HFFc6 (cell line): ENCODE results near the gene ATP5PB. TPM values are rescaled to one million over a fixed set of nuclear protein-coding genes. Genes with fewer than 3 reads are reported as not detected.

Experiments
- DNase-seq: peaks from one replicate; pipeline ENCODE4 v3.0.0-alpha.2; 2018
- H3K27ac Mint-ChIP-seq: 2 replicates; pipeline ENCODE4 v1.8.0; 2020; ENCODE audit warnings: mild to moderate bottlenecking, mixed read lengths
- H3K27me3 Mint-ChIP-seq: 2 replicates; pipeline ENCODE4 v1.8.0; 2021; ENCODE audit warnings: mild to moderate bottlenecking, moderate library complexity, mixed read lengths; ENCODE audit not compliant: insufficient read depth
- H3K36me3 Mint-ChIP-seq: 2 replicates; pipeline ENCODE4 v1.8.0; 2021; ENCODE audit warnings: low read depth, mixed read lengths
- H3K4me1 Mint-ChIP-seq: 2 replicates; pipeline ENCODE4 v1.8.0; 2020; ENCODE audit warnings: low read depth, mixed read lengths
- H3K4me3 Mint-ChIP-seq: 2 replicates; pipeline ENCODE4 v1.8.0; 2020; ENCODE audit warnings: mild to moderate bottlenecking, moderate library complexity, mixed read lengths
- H3K9me3 Mint-ChIP-seq: 2 replicates; pipeline ENCODE4 v1.8.0; 2020; ENCODE audit warnings: mild to moderate bottlenecking, mixed read lengths
- total RNA-seq, 6 experiments: library from RNA; stranded (reverse); fragmentation: NEBNext Ultra II Directional; extraction: Animal tissue kit (Norgen Biotek cat#: 25700); gene quantifications; 2 replicates in 1 of 6; 3 replicates in 5 of 6; pipeline ENCODE4 v1.2.3, GENCODE V29; 2021
- TF ChIP-seq, protein P1 (sequence below): fragments of 200-600 bp; sonication (generic); IDR thresholded peaks from 2 replicates; pipeline ENCODE4 v1.5.0; 2021; ENCODE audit warnings: antibody characterized with exemption, mild to moderate bottlenecking

ATP5PB gene
- total RNA-seq, 6 experiments from 2014 or later = 253 to 293 (median 285) TPM

DNA sequence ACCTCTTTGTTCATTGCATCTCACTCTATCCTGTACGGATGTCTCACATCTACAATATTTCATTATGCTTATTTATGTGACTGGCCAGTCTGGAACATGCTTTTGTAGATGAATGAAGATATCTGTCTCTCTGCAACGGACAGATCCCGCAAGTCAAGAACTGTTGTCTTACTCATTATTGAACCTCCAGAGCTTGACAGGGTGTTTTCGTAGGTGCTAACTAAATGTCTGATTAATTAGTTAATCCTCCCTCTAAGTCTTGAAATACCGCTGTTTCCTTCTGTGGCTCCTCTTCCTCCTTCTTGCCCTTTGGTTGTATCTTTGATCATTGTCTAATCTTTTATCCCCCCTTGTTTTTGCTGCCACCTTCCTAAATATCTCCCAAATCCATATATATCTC, 21.3 kb downstream of the ATP5PB start:
- no peaks in the 10 kb centered on the region for H3K9me3 Mint-ChIP-seq
- no peak overlapping the region for H3K4me3 Mint-ChIP-seq
- TF ChIP-seq, protein P1, sequence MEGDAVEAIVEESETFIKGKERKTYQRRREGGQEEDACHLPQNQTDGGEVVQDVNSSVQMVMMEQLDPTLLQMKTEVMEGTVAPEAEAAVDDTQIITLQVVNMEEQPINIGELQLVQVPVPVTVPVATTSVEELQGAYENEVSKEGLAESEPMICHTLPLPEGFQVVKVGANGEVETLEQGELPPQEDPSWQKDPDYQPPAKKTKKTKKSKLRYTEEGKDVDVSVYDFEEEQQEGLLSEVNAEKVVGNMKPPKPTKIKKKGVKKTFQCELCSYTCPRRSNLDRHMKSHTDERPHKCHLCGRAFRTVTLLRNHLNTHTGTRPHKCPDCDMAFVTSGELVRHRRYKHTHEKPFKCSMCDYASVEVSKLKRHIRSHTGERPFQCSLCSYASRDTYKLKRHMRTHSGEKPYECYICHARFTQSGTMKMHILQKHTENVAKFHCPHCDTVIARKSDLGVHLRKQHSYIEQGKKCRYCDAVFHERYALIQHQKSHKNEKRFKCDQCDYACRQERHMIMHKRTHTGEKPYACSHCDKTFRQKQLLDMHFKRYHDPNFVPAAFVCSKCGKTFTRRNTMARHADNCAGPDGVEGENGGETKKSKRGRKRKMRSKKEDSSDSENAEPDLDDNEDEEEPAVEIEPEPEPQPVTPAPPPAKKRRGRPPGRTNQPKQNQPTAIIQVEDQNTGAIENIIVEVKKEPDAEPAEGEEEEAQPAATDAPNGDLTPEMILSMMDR = no peak
- H3K27ac Mint-ChIP-seq = no peak overlapping the region
- no peak for DNase-seq
- H3K36me3 Mint-ChIP-seq = no peaks in the 10 kb centered on the region
- H3K4me1 Mint-ChIP-seq = peaks cover 11% of the 10 kb centered on the region
- no peaks in the 10 kb centered on the region for H3K27me3 Mint-ChIP-seq

DNA sequence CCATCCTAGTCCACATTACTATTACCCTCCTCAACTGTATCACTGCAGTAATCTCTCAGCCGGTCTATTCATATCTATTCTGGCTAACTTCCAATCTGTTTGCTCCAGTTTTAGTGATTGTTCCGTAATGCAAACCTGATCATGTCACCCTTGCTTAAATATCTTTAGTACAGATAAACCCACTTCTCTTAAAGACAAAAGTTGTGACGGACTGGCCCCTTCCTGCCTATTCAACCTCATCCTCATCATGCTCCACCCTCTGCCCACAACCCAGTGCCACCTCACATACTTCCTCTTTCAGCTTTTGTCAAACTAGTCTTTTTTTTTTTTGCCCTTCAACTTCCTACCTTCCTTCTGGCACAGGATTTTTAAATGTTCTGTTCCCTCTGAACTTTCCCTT, 21.7 kb downstream of the ATP5PB start:
- no peak overlapping the region for H3K27ac Mint-ChIP-seq
- DNase-seq = no peak
- H3K27me3 Mint-ChIP-seq = no peaks in the 10 kb centered on the region
- peaks cover 15% of the 10 kb centered on the region for H3K4me1 Mint-ChIP-seq
- no peaks in the 10 kb centered on the region for H3K9me3 Mint-ChIP-seq
- no peak overlapping the region for H3K4me3 Mint-ChIP-seq
- no peaks in the 10 kb centered on the region for H3K36me3 Mint-ChIP-seq
- TF ChIP-seq, protein P1 = no peak

DNA sequence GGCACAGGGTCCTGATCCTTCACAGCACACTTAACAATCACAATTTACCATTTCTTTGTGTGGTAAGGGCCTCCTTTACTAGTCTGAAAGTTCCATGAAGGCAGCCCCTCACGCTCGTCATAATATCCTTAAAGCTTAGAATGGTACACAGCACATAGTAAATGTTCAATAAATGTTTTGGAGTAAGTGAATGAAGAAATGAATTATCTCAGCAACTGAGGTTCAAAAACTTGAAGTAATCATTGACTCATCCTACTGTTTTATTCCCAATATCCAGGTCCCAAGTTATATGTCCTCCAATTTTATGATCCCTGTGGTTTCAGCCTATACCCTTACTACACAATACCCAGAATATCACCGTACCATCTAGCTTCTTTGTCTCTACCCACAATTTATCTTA, 22.3 kb downstream of the ATP5PB start:
- H3K4me3 Mint-ChIP-seq = no peak overlapping the region
- no peak overlapping the region for H3K27ac Mint-ChIP-seq
- H3K36me3 Mint-ChIP-seq = no peaks in the 10 kb centered on the region
- no peaks in the 10 kb centered on the region for H3K9me3 Mint-ChIP-seq
- H3K4me1 Mint-ChIP-seq = peaks cover 15% of the 10 kb centered on the region
- TF ChIP-seq, protein P1 = no peak
- no peak for DNase-seq
- H3K27me3 Mint-ChIP-seq = no peaks in the 10 kb centered on the region

DNA sequence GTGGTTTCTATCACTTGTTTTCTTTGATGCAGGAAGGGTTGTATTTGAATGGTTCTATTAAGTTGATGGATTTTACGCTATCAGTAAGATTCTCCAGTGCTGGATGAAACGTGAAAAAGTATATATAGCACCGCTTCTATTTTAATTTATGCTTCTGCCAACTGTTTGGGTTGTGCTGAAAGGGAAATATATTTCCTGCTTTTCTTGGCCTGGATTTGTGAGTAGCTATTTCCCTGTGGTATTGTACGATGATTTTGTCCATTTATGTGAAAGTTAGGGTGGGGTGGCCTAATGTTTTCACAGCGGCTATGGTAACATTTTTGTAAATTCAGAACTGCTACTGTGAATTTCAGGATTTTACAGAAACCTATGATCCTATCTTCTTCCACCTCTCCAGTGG, 24.8 kb downstream of the ATP5PB start:
- no peaks in the 10 kb centered on the region for H3K36me3 Mint-ChIP-seq
- TF ChIP-seq, protein P1 = no peak
- no peak overlapping the region for H3K27ac Mint-ChIP-seq
- peaks cover 15% of the 10 kb centered on the region for H3K4me1 Mint-ChIP-seq
- H3K9me3 Mint-ChIP-seq = no peaks in the 10 kb centered on the region
- no peak overlapping the region for H3K4me3 Mint-ChIP-seq
- no peak for DNase-seq
- no peaks in the 10 kb centered on the region for H3K27me3 Mint-ChIP-seq

DNA sequence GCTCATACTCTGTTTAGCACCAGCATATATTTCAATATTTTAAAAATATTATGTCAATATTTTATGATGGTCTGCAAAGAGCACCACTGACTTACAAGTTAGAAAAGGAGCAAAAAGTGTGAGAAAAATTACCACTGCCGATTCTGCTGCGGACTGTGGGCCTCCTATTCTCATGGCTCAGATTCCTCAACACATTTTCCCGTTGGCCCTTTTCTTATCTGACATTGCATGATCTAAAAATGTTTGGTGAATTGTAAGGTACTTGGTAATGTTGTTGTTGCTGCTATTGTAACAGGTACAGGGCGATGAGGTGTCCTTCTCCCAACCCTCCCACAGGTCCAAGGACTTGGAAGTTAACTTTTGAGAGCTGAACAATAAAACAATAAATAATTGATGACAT, 25.3 kb downstream of the ATP5PB start:
- H3K9me3 Mint-ChIP-seq = no peaks in the 10 kb centered on the region
- no peak overlapping the region for H3K4me3 Mint-ChIP-seq
- H3K4me1 Mint-ChIP-seq = peaks cover 15% of the 10 kb centered on the region
- no peaks in the 10 kb centered on the region for H3K27me3 Mint-ChIP-seq
- DNase-seq = no peak
- TF ChIP-seq, protein P1 = no peak
- no peak overlapping the region for H3K27ac Mint-ChIP-seq
- H3K36me3 Mint-ChIP-seq = no peaks in the 10 kb centered on the region

DNA sequence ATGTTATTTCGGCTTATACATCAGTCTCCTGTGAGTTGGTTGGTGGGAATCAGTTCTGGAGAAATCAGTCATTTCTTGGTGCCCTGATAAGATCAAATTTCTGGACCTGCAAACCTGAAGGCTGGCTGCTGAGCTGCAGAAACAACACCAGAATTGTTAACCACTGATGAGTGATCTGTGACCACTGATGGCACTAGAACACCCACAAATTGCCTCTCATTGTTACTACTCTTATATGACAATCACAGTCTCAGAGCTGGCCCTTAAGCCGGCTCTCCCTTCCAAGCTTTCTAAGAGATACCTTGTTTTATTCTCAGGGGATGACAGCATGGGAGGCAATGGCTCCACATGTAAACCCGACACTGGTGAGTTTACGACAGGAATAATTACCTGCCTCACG, 26.4 kb downstream of the ATP5PB start:
- H3K4me1 Mint-ChIP-seq = peaks cover 15% of the 10 kb centered on the region
- H3K36me3 Mint-ChIP-seq = no peaks in the 10 kb centered on the region
- TF ChIP-seq, protein P1 = no peak
- DNase-seq = no peak
- H3K4me3 Mint-ChIP-seq = no peak overlapping the region
- no peaks in the 10 kb centered on the region for H3K27me3 Mint-ChIP-seq
- H3K27ac Mint-ChIP-seq = no peak overlapping the region
- H3K9me3 Mint-ChIP-seq = no peaks in the 10 kb centered on the region
